ENCODE measurements around the gene PRR14L. TPM values are rescaled to one million over a fixed set of nuclear protein-coding genes. Genes with fewer than 3 reads are reported as not detected.
A peak's percentile ranks its signal among the peaks of the same experiment; 100 is the strongest.
"Not testable (repeated sequence)": the region's sequence is repeated elsewhere in the genome, so short reads cannot be mapped to it uniquely, and the experiment has no call there.

The PRR14L gene
- total RNA-seq, 1 donor from 2014 or later, result 68.9 TPM

DNA sequence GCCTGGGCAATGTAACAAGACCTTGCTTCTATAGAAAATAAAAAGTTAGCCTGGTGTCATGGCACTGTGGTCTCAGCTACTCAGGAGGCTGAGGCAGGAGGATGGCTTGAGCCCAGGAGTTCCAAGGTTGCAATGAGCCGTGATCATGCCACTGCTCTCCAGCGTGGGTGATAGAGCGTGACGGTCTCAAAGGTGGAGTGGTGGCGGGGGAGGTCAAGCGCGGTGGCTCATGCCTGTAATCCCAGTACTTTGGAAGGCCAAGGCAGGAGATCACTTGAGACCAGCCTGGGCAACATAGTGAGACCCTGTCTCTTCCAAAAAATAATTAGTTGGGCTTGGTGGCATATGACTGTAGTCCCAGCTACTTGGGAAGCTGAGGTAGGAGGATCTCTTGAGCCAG is 71.2 kb downstream of the PRR14L start:
- H3K27ac Mint-ChIP-seq, result no peak overlapping the region
- H3K36me3 Mint-ChIP-seq, result peaks cover 7% of the 10 kb centered on the region
- no peak for DNase-seq (ENCODE audit: extremely low spot score, unreplicated experiment)
- peaks cover 6% of the 10 kb centered on the region for H3K4me1 Mint-ChIP-seq (ENCODE audit: unreplicated experiment)
- H3K4me3 Mint-ChIP-seq, result no peak overlapping the region
- H3K27me3 Mint-ChIP-seq, result no peaks in the 10 kb centered on the region
- TF ChIP-seq, protein P1, sequence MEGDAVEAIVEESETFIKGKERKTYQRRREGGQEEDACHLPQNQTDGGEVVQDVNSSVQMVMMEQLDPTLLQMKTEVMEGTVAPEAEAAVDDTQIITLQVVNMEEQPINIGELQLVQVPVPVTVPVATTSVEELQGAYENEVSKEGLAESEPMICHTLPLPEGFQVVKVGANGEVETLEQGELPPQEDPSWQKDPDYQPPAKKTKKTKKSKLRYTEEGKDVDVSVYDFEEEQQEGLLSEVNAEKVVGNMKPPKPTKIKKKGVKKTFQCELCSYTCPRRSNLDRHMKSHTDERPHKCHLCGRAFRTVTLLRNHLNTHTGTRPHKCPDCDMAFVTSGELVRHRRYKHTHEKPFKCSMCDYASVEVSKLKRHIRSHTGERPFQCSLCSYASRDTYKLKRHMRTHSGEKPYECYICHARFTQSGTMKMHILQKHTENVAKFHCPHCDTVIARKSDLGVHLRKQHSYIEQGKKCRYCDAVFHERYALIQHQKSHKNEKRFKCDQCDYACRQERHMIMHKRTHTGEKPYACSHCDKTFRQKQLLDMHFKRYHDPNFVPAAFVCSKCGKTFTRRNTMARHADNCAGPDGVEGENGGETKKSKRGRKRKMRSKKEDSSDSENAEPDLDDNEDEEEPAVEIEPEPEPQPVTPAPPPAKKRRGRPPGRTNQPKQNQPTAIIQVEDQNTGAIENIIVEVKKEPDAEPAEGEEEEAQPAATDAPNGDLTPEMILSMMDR (conservative IDR thresholded peaks at IDR 0.05), result no peak
- peaks cover 5% of the 10 kb centered on the region for H3K9me3 Mint-ChIP-seq

DNA sequence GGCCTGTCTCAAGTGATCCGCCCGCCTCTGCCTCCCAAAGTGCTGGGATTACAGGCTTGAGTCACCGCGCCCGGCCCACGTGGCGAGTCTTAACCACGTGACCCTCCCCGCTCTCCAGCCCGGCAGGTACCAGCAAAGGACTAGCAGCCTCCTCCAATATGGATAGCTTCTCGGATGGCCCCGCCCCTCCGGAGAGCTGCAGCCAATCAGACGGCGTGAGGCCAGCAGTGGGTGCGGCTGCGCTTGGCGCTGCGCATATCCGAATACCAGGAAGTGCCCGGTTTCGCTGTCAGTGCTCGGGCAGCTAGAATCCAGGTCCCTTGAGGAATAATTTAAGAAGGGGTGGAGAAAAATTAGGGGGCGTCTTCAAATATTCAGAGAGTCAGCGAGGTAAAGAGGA is 73.2 kb downstream of the PRR14L start:
- H3K9me3 Mint-ChIP-seq, result peaks cover 5% of the 10 kb centered on the region
- peaks cover 6% of the 10 kb centered on the region for H3K4me1 Mint-ChIP-seq (ENCODE audit: unreplicated experiment)
- DNase-seq (ENCODE audit: extremely low spot score, unreplicated experiment), result peak; percentile 86
- peaks cover 7% of the 10 kb centered on the region for H3K36me3 Mint-ChIP-seq
- H3K27ac Mint-ChIP-seq, result peak overlapping the region; percentile 96
- H3K27me3 Mint-ChIP-seq, result no peaks in the 10 kb centered on the region
- H3K4me3 Mint-ChIP-seq, result peak overlapping the region; percentile 96
- TF ChIP-seq, protein P1 (conservative IDR thresholded peaks at IDR 0.05), result no peak

DNA sequence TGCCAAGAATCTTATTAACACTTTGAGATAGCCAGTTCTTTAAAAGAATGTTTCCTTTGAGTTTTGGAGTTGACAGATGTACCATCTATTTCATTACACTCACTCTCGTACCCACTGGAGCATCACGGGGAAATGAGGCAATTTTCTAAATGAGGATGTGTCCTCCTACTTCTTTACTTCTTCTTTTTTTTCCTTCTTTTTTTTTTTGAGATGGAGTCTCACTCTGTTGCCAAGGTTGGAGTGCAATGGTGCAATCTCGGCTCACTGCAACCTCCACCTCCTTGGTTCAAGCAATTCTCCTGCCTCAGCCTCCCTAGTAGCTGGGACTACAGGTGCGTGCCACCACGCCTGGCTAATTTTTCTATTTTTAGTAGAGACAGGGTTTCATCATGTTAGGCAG is 75.7 kb downstream of the PRR14L start:
- not testable (repeated sequence) for H3K4me1 Mint-ChIP-seq (ENCODE audit: unreplicated experiment); H3K27me3 Mint-ChIP-seq; DNase-seq (ENCODE audit: extremely low spot score, unreplicated experiment)

DNA sequence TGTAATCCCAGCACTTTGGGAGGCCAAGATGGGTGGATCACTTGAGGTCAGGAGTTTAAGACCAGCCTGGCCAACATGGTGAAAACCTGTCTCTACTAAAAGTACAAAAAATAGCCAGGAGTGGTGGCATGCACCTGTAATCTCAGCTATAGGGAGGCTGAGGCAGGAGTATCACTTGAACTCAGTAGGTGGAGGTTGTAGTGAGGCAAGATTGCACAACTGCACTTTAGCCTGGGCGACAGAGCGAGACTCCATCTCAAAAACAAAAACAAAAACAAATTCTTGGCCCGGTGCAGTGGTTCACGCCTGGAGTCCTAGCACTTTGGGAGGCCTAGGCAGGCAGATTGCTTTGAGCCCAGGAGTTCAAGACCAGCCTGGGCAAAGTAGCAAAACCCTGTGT is 81.1 kb downstream of the PRR14L start:
- not testable (repeated sequence) for H3K36me3 Mint-ChIP-seq; DNase-seq (ENCODE audit: extremely low spot score, unreplicated experiment); H3K4me1 Mint-ChIP-seq (ENCODE audit: unreplicated experiment); H3K9me3 Mint-ChIP-seq; H3K27me3 Mint-ChIP-seq; H3K4me3 Mint-ChIP-seq; H3K27ac Mint-ChIP-seq

More for the DNA sequence above, 75.7 kb downstream of the PRR14L start:
- not testable (repeated sequence) for H3K36me3 Mint-ChIP-seq, H3K27ac Mint-ChIP-seq, H3K4me3 Mint-ChIP-seq, H3K9me3 Mint-ChIP-seq

DNA sequence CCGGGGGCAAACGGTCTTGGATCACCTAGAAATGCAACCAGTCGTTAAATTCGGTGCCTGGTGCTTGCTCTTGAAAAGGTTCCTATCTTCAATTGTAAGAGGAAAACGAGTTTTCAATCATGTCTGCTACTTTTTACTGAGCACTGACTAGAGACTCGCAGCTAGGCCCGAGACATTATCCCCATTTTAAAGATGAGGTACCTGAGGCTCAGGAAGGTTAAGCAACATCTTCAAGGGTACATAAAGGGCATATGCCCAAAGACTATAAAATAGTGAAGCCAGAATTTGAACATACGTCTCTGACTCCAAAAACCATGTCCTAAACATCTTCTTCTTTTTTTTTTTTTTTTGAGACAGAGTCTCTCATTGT is 87.3 kb downstream of the PRR14L start:
- Mint-ChIP-seq H3K4me1 (ENCODE audit: unreplicated experiment) (peaks cover 18% of the 10 kb centered on the region), H3K36me3 (no peaks in the 10 kb centered on the region), H3K9me3 (no peaks in the 10 kb centered on the region), H3K27ac (peak overlapping the region; percentile 100), H3K27me3 (peaks cover 4% of the 10 kb centered on the region), H3K4me3 (peak overlapping the region; percentile 100)
- no peak for DNase-seq (ENCODE audit: extremely low spot score, unreplicated experiment)
- TF ChIP-seq, protein P1 (conservative IDR thresholded peaks at IDR 0.05), result no peak

DNA sequence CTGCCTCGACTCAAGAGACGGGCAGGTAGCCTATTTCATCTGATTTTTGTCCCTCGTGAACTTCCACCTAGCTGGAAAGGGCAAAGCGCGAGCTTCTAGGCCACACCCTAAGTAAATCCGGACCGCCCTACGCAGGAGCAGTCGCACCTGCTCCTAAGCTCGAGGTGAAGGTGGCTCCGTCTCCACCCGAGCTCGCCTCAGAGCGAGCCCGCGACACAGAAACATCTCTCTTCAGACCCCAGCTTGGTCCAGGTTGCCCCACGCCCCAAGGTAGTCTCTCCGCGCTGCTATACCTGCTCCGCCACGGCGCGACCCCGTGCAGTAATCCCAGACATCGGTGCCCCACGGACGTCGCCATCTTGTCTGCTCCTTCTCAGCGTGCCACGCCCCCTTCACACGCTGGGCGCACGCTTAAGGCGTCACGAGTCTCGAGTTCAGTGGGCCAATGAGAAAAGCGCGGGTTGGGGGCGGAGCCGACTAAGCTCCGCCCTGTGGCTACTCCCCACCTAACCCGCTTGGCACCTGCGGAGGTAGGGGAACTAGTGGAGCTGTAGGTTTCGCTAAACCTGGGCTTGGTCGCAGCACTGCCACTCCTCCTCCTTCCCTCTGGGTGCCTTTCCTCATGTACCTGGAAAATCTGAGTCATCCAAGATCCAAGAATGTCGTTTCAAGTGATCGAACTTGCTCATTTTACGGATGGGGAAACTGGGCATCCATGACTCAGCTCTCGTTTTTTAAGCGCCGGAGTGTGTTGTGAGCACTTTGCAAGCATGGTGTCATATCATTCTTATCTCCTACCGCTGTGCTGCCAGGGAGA is 87.9 kb downstream of the PRR14L start, which contains the start of gene PISD:
PISD (minus strand) TSS at position 365 of the 817 bp plus-strand sequence; CDS start at position 358, 7 bp downstream.
- DNase-seq (ENCODE audit: extremely low spot score, unreplicated experiment), result peak; percentile 97
- Mint-ChIP-seq H3K27ac (peak within 1 kb of the TSS; percentile 100), H3K4me3 (peak within 1 kb of the TSS; percentile 100), H3K9me3 (no peaks in the 10 kb centered on the region), H3K4me1 (ENCODE audit: unreplicated experiment) (peaks cover 18% of the 10 kb centered on the region), H3K36me3 (no peaks in the 10 kb centered on the region), H3K27me3 (peaks cover 4% of the 10 kb centered on the region)
- TF ChIP-seq, protein P1 (conservative IDR thresholded peaks at IDR 0.05), result no peak

DNA sequence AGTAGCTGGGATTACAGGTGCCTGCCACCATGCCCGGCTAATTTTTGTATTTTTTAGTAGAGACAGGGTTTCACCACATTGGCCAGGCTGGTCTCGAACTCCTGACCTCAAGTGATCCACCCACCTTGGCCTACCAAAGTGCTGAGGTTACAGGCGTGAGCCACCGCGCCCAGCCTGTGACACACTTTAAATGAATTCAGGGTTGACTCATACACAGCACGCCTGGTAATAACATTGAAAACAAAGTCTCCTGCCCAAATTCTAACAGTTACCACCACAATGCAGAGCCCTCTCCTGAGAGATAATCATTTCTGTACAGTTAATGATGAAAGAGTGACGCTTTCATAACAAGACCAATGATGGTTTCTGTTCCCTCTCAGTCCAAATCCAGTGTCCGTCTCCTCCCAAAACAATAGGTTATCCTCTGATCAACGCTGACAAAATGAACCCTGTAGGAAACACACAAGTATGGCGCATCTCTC is 89.0 kb downstream of the PRR14L start:
- not testable (repeated sequence) for H3K27me3 Mint-ChIP-seq; DNase-seq (ENCODE audit: extremely low spot score, unreplicated experiment); H3K9me3 Mint-ChIP-seq; H3K36me3 Mint-ChIP-seq
- H3K4me3 Mint-ChIP-seq, result peak overlapping the region; percentile 100
- H3K27ac Mint-ChIP-seq, result peak overlapping the region; percentile 100
- peaks cover 18% of the 10 kb centered on the region for H3K4me1 Mint-ChIP-seq (ENCODE audit: unreplicated experiment)

All from type B pancreatic cell (in vitro differentiated cells).